Measurements from ENCODE around the gene CABCOCO1. TPM values are rescaled to one million over a fixed set of nuclear protein-coding genes. Genes with fewer than 3 reads are reported as not detected.

Gene CABCOCO1
- total and polyA plus RNA-seq, 10 of the 15 experiments (the other 5 are each of a cell fraction or from before 2014, with no cell fraction given) = not detected

GRCh38 chr10:61786728-61787127 is 124.0 kb downstream of the CABCOCO1 start:
- peak; percentile 95 for ATAC-seq
- RAD21 ChIA-PET (ENCODE audit: unreplicated experiment) = no interaction called here

More at GRCh38 chr10:61786728-61787127, 124.0 kb downstream of the CABCOCO1 start:
- no TSS peak for BruUV-seq (replicated peaks)
- peak overlapping the region; percentile 49 for H3K4me2 ChIP-seq (ENCODE audit: control insufficient read depth, insufficient read depth)
- no peak overlapping the region for H3K27ac ChIP-seq (ENCODE audit: control insufficient read depth, insufficient read depth)
- intact Hi-C loops (cut with micrococcal nuclease; ENCODE audit: unreplicated experiment) = loop anchor here (1.0 kb wide), 1 partner anchor 12 kb away; no protein-coding TSS in a partner anchor
- H3K9me3 ChIP-seq (replicated peaks; ENCODE audit: control insufficient read depth, insufficient read depth, low read length) = no peaks in the 10 kb centered on the region
- WGBS (ENCODE audit: insufficient coverage, insufficient replicate concordance, low lambda C conversion rate, missing lambda C conversion rate) = 3% methylated on average over 4 of the region's 4 CpGs
- TF ChIP-seq HDGF (IDR thresholded peaks at IDR 0.05) = no peak
- TF ChIP-seq BACH1 (IDR thresholded peaks at IDR 0.05; ENCODE audit: borderline replicate concordance) = peak; percentile 32; the same call in 1 of the 2 replicates
- no peak for TF ChIP-seq CHD1 (IDR thresholded peaks at IDR 0.05; ENCODE audit: low read depth, low read length)
- TF ChIP-seq ZBTB11 (CRISPR knock-in tag; IDR thresholded peaks at IDR 0.05) = no peak
- TF ChIP-seq CBX5 (IDR thresholded peaks at IDR 0.05; ENCODE audit: low read depth) = 0 out of 2 replicates have a peak, but pooled peaks have one; percentile 40
- SMC1A ChIA-PET (ENCODE audit: uncharacterized antibody, unreplicated experiment) = no interaction called here
- H3K36me3 ChIP-seq (ENCODE audit: control insufficient read depth in 2 of 2, insufficient read depth in 2 of 2, low read length in 1 of 2) = no peaks in the 10 kb centered on the region
- H2AFZ ChIP-seq (ENCODE audit: control insufficient read depth, low read depth, low read length) = no peak overlapping the region
- POLR2A ChIA-PET = no interaction called here
- CTCF ChIA-PET = interaction anchor here (1.5 kb wide), 1 partner anchor 116 kb away, joined by 3 read pairs; no protein-coding TSS in a partner anchor
- H3K79me2 ChIP-seq (ENCODE audit: control insufficient read depth, insufficient read depth, low read length) = no peaks in the 10 kb centered on the region
- peaks cover 9% of the 10 kb centered on the region; the same call in 1 of the 2 replicates for H3K4me1 ChIP-seq (ENCODE audit: control insufficient read depth, insufficient read depth, low read length)
- peak; percentile 91 for FAIRE-seq
- H4K20me1 ChIP-seq (ENCODE audit: control insufficient read depth, insufficient read depth) = no peaks in the 10 kb centered on the region
- H3K27me3 ChIP-seq (replicated peaks in 1 of 2; ENCODE audit: control insufficient read depth in 2 of 2, insufficient read depth in 2 of 2, low read length in 1 of 2) = no peaks in the 10 kb centered on the region
- no peak overlapping the region for H3K9ac ChIP-seq (ENCODE audit: control insufficient read depth, insufficient read depth, low read length)
- DNase-seq (ENCODE audit: low read depth, low spot score) = peak; percentile 50
- in situ Hi-C loops (cut with MboI) = no loop called here
- H3K4me3 ChIP-seq = no peak overlapping the region
